NCI-H128 (cell line): ENCODE results near the gene SECISBP2.
"Not testable (repeated sequence)": the region's sequence is repeated elsewhere in the genome, so short reads cannot be mapped to it uniquely, and the experiment has no call there.

ENCODE experiments used
- DNase-seq: peaks from one replicate; lab custom pipeline; 2025; ENCODE audit not compliant: unreplicated experiment; lab: John Stamatoyannopoulos, UW

Gene SECISBP2, protein sequence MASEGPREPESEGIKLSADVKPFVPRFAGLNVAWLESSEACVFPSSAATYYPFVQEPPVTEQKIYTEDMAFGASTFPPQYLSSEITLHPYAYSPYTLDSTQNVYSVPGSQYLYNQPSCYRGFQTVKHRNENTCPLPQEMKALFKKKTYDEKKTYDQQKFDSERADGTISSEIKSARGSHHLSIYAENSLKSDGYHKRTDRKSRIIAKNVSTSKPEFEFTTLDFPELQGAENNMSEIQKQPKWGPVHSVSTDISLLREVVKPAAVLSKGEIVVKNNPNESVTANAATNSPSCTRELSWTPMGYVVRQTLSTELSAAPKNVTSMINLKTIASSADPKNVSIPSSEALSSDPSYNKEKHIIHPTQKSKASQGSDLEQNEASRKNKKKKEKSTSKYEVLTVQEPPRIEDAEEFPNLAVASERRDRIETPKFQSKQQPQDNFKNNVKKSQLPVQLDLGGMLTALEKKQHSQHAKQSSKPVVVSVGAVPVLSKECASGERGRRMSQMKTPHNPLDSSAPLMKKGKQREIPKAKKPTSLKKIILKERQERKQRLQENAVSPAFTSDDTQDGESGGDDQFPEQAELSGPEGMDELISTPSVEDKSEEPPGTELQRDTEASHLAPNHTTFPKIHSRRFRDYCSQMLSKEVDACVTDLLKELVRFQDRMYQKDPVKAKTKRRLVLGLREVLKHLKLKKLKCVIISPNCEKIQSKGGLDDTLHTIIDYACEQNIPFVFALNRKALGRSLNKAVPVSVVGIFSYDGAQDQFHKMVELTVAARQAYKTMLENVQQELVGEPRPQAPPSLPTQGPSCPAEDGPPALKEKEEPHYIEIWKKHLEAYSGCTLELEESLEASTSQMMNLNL

DNA sequence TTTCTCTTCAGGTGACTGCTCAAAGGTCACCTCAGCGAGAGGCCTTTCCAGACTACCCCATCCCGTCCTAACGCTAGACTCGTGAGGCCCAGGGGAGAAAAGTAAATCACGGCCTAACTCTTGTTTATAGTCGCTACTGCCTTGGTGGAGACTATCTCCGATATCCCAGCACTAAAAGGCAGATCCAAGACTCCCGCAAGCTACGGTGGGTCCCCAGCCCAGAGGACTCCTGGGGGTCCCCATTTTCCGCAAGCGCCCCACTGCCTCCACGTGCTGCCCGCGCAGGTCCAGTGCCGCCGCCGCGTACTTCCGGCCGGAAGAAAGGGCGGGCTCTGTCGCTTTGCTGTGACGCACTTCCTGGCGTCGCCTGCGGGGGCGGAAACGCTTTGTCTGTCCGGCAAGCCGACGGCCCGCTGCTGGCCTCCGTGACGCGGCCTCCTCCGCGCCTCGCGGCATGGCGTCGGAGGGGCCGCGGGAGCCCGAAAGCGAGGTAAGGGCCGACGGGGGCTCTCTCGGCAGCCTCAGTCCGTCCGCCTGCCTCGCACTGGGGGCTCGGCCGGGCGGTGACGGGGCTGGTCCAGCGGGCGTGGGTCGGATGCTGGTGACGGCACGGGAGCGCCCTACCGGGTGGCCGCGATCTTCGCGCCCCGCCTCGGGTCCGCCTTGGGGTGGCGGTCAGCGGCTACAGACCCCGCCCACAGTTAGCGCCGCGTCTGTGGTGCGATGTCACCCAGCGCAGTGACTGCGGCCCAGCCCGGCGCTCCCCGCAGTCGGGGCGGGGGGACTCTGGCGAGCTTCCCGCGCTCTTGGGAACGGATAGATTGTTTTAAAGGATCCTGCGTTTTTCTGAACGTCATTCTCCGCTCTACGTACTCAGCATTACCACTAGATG, at the start of gene SECISBP2:
SECISBP2 (plus strand) TSS at position 378 of the 892 bp plus-strand sequence; CDS start at position 455, 77 bp downstream.
- DNase-seq: peak; percentile 88

DNA sequence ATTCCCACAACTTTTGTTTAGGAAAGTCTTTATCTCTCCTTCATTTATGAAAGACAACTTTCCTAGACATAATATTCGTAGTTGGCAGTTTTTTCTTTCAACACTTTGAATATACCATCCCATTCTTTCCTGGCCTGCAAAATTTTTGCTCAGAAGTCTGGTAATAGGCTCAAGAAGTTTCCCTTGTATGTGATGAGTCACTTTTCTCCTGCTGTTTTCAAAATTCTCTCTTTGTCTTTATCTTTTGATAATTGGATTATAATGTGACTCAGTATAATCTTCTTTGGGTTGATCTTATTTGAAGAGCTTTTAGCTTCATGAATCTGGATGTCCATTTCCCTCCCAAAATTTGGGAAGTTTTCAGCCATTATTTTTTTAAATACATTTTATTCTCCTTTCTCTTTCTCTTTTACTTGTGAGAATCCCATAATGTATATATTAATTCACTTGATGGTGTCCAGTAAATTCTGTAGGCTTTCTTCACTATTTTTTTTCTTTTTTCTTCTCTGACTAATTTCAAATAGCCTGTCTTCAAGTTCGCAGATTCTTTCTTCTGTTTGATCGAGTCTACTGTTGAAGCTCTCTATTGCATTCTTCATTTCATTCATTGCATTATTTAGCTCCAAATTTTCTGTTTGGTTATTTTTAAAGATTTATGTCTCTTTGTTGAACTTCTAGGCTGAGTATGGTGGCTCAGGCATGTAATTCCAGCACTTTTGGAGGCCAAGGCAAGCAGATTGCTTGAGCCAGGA, 44.6 kb upstream of the SECISBP2 start:
- no peak for DNase-seq

DNA sequence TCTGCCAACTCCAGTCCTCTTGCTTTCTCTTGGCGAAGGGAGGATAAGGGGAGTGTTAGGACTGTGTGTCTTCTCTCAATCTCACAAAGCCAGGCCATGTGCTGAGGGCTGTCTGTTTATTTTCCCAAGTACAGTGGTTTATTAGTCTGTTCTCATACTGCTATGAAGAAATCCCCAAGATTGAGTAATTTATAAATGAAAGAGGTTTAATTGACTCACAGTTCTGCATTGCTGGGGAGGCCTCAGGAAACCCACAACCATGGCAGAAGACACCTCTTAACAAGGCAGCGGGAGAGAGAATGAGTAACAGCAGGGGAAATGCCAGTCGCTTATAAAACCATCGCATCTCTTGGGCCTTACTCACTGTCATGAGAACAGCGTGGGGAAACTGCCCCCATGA, 43.5 kb upstream of the SECISBP2 start:
- no peak for DNase-seq

DNA sequence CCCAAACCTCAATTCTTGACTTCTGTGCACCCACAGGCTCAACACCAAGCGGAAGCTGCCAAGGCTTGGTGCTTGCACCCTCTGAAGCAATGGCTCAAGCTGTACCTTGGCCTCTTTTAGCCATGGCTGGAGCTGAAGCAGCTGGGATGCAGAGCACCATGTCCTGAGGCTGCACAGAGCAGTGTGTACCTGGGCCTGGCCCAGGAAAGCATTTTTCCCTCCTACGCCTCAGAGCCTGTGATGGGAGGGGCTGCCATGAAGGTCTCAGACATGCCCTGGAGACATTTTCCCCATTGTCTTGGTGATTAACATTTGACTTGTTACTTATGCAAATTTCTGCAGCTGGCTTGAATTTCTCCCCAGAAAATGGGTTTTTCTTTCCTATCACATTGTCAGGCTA, 42.3 kb upstream of the SECISBP2 start:
- not testable (repeated sequence) for DNase-seq

DNA sequence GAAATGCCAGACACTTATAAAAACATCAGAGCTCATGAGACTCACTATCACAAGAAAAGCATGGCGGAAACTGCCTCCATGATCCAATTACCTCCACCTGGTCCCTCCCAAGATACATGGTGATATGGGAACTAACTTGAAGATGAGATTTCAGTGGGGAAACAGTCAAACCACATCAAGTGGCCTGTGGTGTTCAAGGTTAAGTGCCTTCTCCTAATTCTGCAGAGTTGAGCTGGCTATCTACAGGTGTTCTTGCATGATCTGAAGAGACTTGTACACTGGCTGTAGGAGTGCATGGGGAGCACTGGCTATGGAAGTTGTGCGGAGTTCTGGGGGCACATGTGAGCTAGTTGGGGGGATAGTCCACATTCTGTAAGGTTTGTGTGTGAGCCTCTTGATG, 41.3 kb upstream of the SECISBP2 start:
- no peak for DNase-seq

DNA sequence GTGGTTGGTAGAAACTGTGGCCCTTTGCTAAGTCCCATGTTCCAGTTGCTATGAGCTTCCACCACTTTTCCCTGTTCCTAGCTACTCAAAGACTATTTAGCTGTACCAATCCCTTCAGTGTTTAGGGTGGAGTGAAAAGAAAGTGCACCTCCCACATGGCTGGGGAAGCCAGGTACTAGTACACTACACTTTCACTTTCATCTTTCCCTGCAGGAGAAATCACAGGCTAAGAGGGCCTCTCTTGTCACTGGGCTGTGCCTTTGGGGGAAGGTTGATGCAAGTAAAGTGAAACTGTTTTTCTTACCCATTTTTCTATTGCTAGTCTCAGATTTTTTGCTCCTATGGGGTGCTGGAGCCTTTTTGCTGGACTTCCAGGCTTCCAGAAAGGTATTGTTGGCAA, 40.8 kb upstream of the SECISBP2 start:
- no peak for DNase-seq

DNA sequence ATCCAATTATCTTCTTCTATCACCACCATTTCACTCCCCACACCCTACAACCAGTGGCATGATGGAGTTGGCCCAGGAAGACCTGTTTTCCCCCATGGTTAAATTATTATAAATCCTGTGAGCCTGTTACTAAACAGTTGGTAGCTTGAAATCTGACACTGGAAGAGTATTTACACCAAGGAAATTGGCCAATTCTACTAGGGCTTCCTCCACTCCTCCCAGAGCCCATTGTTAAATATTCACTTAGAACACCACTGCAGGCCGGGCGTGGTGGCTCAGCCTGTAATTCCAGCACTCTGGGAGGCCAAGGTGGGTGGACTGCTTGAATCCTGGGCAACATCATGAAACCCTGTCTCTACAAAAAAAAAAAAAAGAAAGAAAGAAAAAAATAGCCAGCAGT, 39.7 kb upstream of the SECISBP2 start:
- DNase-seq: no peak

DNA sequence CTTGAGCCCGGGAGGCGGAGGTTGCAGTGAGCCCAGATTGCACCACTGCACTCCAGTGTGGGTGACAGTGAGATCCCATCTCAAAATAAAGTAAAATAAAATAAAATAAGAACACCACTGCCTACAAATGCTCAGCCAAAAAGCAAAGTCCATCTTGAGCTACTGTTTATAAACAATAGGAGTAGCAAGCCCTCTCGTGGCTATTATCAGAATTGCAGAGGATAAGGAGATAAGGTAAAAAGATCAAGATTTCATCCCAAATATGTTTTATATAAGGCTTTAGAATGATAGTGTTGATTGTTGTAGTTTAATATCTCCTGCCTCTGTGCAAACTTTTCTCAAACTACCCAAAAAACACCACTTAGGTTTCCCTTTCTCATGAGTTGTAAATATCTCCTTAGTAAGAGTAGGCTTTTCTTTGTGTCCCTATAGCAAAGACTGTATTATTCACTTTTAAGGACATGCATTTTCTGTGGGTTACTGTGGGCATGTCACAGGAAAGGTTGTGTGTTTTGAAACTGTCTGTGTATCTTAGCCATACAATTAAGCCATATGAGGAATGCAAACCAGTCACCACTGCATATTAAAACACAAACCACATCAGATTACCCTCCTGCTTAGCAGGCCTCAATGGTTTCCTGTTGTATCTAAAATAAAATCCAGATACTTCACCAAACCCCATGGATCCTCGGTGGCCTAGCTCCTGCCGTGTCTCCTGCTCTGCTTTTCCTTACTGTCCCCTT, 39.1 kb upstream of the SECISBP2 start:
- no peak for DNase-seq

DNA sequence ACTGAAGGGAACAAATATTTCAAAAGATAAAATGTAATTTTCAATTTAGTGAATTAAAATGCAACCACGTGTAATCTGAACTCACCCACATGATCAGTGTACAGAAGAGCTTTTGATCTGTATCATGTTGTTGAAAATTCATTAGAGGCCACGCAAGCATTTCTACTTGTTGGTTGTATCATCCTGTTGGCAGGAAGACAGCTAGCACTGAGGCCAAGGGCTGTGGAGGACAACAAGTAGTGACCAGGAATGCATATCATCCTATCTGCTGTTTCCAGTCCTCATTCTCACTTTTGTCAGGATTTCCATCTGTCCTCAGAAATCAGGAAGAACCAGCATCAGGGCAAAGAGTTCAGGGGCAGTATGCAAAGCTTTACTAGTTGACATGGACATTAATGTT, 37.2 kb upstream of the SECISBP2 start:
- DNase-seq: no peak

DNA sequence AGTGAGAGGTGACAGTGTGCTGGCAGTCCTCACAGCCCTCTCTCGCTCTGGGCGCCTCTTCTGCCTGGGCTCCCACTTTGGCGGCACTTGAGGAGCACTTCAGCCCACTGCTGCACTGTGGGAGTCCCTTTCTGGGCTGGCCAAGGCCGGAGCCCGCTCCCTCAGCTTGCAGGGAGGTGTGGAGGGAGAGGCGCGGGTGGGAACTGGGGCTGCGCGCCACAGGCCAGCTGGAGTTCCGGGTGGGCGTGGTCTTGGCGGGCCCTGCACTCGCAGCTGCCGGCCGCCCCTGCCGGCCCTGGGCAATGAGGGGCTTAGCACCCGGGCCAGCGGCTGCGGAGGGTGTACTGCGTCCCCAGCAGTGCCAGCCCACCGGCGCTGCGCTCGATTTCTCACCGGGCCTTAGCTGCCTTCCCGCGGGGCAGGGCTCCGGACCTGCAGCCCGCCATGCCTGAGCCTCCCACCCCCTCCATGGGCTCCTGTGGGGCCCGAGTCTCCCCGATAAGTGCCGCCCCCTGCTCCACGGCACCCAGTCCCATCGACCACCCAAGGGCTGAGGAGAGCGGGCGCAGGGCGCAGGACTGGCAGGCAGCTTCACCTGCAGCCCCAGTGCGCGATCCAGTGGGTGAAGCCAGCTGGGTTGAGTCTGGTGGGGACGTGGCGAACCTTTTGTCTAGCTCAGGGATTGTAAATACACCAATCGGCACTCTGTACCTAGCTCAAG, 35.9 kb upstream of the SECISBP2 start:
- DNase-seq: not testable (repeated sequence)

DNA sequence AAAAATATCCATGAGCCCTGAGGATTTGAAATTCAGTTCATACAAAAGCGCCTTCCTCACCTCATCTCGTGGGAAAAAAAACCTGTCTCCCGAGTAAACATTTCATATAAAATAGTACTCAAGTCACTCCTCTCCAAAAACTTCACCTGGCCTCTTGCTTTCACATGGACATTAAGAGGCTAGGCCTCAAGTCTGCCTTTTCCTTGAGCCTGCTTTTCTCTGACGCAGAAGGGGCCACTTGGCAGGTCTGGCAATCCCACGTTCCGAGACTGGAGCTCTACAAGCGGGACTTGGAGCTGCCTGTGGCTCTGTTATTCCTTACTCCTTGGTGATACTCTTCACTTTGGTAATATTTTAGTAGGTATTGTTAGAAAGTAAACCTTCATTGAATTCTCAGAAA, 34.2 kb upstream of the SECISBP2 start:
- DNase-seq: no peak

DNA sequence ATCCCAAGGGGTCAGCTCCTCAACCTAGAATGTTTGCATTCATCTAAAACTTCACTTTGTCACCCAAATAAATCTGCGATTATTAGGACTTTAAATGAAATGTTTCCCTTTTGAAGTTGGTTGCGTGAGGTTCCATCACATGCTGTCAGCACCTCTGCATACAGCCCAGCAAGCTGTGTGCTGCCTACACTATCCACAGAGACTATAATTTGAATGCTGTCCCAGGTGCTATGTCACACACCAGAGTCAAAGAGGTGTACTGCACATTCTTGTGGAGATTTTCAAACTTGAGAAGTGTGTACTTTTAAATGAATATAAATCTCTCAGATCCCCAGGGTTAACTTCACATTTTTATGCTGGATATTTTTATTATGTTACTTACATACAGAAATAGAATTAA, 26.6 kb upstream of the SECISBP2 start:
- no peak for DNase-seq

DNA sequence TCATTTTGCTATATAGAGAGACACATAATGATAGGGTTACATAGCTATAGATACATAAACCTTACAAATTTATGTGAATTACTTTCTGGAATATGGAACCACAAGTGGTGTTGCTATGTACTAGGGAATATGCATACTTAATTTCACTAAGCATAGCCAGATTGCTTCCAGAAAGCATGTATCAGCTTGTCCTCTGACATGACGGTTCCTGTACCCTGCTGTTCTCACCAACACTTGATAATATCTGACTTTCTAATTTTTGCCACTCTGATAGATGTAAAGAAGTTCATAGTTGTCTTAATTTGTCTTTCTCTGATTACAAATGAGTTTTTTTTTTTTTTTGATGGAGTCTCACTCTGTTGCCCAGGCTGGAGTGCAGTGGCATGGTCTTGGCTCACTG, 25.3 kb upstream of the SECISBP2 start:
- DNase-seq: no peak

DNA sequence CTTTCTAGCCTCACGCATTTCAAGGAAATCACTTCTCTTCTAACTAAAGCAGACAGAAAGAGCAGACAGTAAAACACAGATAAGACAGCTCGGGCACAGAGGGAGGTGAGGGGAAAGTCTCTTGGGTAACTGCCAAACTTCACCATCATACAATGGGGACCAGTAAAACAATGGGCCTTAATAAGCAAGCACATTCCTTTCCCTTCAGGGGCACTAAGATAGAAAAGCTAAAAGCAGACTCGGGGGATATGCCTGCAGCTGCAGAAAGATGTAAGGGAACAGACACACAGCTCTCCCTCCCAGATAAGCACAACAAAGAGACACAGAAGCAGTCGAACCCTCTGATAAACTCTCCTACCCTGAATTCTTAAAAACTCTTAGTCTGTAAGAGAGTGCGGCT, 22.9 kb upstream of the SECISBP2 start:
- no peak for DNase-seq

DNA sequence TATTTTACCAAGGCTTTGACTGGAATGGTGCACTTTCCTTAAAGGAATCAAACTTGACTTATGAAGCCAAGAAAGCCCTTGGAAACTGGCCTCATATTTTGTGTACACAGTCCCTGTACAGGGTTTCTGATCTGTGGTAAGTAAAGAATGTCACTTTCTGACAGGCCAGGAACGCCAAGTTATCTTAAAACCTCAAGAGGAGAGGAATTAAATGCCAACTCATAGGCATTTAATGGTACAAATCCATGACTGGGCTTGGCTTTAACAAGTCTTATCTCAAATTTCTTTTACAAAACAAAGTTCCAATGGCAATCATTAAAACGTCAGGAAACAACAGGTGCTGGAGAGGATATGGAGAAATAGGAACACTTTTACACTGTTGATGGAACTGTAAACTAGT, 16.3 kb upstream of the SECISBP2 start:
- not testable (repeated sequence) for DNase-seq

DNA sequence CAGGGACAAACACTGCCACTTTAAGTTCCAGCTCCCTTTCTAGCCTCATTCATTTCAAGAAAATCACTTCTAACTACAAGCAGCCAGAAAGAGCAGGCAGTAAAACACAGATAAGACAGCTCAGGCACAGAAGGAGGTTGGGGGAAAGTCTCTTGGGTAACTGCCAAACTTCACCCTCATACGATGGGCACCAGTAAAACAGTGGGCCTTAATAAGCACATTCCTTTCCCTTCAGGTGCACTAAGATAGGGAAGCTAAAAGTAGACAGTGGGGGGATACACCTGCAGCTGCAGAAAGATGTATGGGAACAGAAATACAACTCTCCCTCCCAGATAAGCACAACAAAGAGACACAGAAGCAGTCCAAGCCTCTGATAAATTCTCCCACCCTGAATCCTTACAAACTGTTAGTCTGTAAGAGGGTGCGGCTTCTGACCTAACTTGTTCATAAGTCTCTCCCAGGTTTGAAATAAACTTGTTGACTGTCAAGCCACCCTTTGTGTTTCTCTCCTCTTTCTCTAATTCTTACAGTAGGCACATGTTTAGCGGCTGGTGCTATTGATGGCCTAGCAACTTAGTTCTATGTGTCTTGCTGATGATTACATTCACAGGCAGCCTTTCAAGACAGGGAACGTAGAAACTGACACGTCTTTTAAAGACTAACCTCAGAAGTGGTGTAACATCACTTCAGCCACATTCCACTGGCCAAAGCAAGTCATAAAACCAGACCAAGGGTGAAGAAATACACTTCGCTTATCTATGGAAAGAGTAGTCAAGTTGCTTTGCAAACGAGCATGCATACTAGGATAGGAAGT, 14.1 kb upstream of the SECISBP2 start:
- no peak for DNase-seq

DNA sequence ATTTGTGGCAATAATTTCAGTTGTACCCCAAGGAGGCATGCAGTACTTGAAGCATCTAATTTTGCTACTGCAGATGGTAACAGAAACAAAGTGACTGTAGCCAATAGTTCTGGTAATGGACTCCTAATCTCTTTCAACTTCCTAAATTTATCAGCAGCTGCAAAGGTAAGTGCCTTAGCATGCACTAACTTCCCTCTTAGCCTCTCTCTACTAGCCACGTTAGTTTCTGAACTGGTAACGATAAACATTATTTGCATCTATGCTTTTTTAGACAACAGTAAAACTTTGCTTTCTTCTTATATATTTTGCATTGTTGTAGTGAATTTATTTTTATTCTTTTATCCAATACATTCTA, 13.5 kb upstream of the SECISBP2 start:
- DNase-seq: no peak

DNA sequence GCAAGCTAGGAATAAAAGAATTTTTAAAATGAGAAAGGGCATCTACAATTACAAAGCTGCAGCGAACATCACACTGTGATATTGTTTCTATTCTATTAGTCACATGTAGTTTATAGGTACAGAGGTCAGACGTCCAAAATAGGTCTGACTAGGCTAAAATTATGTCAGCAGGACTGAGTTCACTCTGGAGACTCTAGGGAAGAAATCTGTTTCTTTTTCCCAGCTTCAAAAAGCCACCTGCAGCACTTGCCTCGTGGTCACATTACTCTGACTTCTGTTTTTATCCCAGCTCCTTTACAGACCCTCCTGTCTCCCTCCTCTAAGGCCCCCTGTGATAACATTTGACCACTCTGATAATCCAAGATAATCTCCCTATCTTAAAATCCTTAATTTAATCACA, 12.4 kb upstream of the SECISBP2 start:
- DNase-seq: no peak
